CD8-positive, alpha-beta memory T cell (primary cell): ENCODE results near the gene DNAJC5. TPM values are rescaled to one million over a fixed set of nuclear protein-coding genes. Genes with fewer than 3 reads are reported as not detected.
A peak's percentile ranks its signal among the peaks of the same experiment; 100 is the strongest.
"Not testable (repeated sequence)": the region's sequence is repeated elsewhere in the genome, so short reads cannot be mapped to it uniquely, and the experiment has no call there.

Experiments
- CTCF ChIA-PET: fragments of 350-600 bp; sonication (Branson Sonifier 250); formaldehyde crosslinking; loops from one replicate; lab custom pipeline; 2021; ENCODE audit warnings: antibody characterized with exemption; lab: Charles Lee
- POLR2A ChIA-PET: fragments of 350-600 bp; sonication (Branson Sonifier 250); formaldehyde crosslinking; loops from one replicate; lab custom pipeline; 2021; ENCODE audit warnings: antibody characterized with exemption; lab: Charles Lee
- DNase-seq, 5 donors: peaks; one replicate each; pipeline versions ENCODE4 v3.0.0 to v3.0.0-alpha.2; 2020 to 2022; ENCODE audit warnings: mixed read lengths in 1 of 5
- H3K27ac ChIP-seq: one replicate; pipeline ENCODE4 v1.7.0; 2013; ENCODE audit warnings: low read depth, mild to moderate bottlenecking, low read length, moderate library complexity
- H3K27me3 ChIP-seq: 2 replicates; pipeline ENCODE4 v1.7.0; 2013; ENCODE audit warnings: low read length, mild to moderate bottlenecking; ENCODE audit not compliant: insufficient read depth, poor library complexity, severe bottlenecking
- H3K36me3 ChIP-seq: 2 replicates; pipeline ENCODE4 v1.7.0; 2013; ENCODE audit warnings: mild to moderate bottlenecking, low read length, moderate library complexity; ENCODE audit not compliant: insufficient read depth
- H3K4me1 ChIP-seq: 2 replicates; pipeline ENCODE4 v1.7.0; 2013; ENCODE audit warnings: mild to moderate bottlenecking, low read length, moderate library complexity; ENCODE audit not compliant: insufficient read depth
- H3K4me3 ChIP-seq: 2 replicates; pipeline ENCODE4 v1.7.0; 2013; ENCODE audit warnings: mild to moderate bottlenecking, low read length
- H3K9me3 ChIP-seq: 2 replicates; pipeline ENCODE4 v1.7.0; 2013; ENCODE audit warnings: mild to moderate bottlenecking, low read length
- H3K27ac Mint-ChIP-seq, 8 donors: one replicate each; pipeline ENCODE4 v1.8.0; 2020 to 2021; ENCODE audit warnings: mixed read lengths in 8 of 8, mild to moderate bottlenecking in 6 of 8, inconsistent platforms in 3 of 8, moderate library complexity in 3 of 8
- H3K27me3 Mint-ChIP-seq, 2 donors: one replicate each; pipeline ENCODE4 v1.8.0; 2020 to 2021; ENCODE audit warnings: mixed read lengths in 2 of 2, mild to moderate bottlenecking in 1 of 2, moderate library complexity in 1 of 2
- H3K36me3 Mint-ChIP-seq, 3 donors: one replicate each; pipeline ENCODE4 v1.8.0; 2020 to 2021; ENCODE audit warnings: mixed read lengths in 3 of 3, inconsistent platforms in 1 of 3, mild to moderate bottlenecking in 1 of 3
- H3K4me1 Mint-ChIP-seq, 3 donors: one replicate each; pipeline ENCODE4 v1.8.0; 2020 to 2021; ENCODE audit warnings: mixed read lengths in 3 of 3, inconsistent platforms in 1 of 3, mild to moderate bottlenecking in 1 of 3
- H3K4me3 Mint-ChIP-seq, 7 donors: one replicate each; pipeline ENCODE4 v1.8.0; 2020 to 2021; ENCODE audit warnings: mixed read lengths in 7 of 7, mild to moderate bottlenecking in 6 of 7, moderate library complexity in 4 of 7, inconsistent platforms in 2 of 7
- H3K9me3 Mint-ChIP-seq, 5 donors: one replicate each; pipeline ENCODE4 v1.8.0; 2020 to 2022; ENCODE audit warnings: mixed read lengths in 5 of 5, mild to moderate bottlenecking in 3 of 5, moderate library complexity in 2 of 5, inconsistent platforms in 1 of 5
- polyA plus RNA-seq: library from polyadenylated mRNA; unstranded; fragments of 300-500 nt; fragmentation: Illumina TruSeq; gene quantifications from one replicate; pipeline ENCODE4 v1.2.3, GENCODE V29; 2021
- total RNA-seq, 2 experiments: library from RNA; stranded (reverse); gene quantifications; one replicate each; pipeline ENCODE4 v1.2.3, GENCODE V29; 2021

DNAJC5 gene
- total and polyA plus RNA-seq, 3 experiments from 2014 or later: 8.3 to 40.9 (median 38.9) TPM

DNA sequence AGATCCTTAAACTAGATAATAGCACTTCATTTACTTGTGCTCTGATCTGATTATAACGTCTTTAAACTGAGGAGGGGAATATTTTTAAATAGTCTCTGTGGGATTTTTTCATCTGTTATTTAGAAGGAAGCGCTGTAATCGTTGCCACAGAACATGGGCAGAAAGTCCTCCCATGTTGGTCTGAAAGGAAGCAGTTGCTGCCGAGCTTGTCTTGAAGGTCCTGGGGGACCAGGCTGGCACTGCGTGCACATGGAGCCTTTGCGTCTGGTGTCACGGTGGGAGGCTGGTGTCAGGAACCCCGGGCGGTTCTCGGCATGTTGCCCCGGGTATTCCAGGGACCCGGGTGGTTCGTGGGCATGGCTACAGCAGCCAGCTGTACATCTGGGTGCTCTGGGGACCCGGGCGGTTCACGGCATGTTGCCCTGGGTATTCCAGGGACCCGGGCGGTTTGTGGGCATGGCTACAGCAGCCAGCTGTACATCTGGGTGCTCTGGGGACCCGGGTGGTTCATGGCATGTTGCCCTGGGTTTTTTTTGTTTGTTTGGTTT, 18.4 kb upstream of the DNAJC5 start:
- Mint-ChIP-seq H3K27me3 (no peaks in the 10 kb centered on the region), H3K9me3 (no peaks in the 10 kb centered on the region), H3K27ac (peak overlapping the region in 2 of 8 donors; percentile 32 to 47), H3K4me1 (peaks cover 2 to 6% (median 3%) of the 10 kb centered on the region in 3 donors), H3K4me3 (no peak overlapping the region), H3K36me3 (peaks cover 0 to 67% (median 11%) of the 10 kb centered on the region in 3 donors)
- no peak for DNase-seq
- Histone ChIP-seq H3K27me3 (no peaks in the 10 kb centered on the region), H3K9me3 (no peaks in the 10 kb centered on the region), H3K4me3 (no peak overlapping the region), H3K4me1 (no peaks in the 10 kb centered on the region), H3K36me3 (peaks cover 42% of the 10 kb centered on the region), H3K27ac (no peak overlapping the region)
- ChIA-PET CTCF (no interaction called here), POLR2A (interaction anchor here (0.9 kb wide), 1 partner anchor 18 kb away, joined by 3 read pairs; no protein-coding TSS in a partner anchor)

DNA sequence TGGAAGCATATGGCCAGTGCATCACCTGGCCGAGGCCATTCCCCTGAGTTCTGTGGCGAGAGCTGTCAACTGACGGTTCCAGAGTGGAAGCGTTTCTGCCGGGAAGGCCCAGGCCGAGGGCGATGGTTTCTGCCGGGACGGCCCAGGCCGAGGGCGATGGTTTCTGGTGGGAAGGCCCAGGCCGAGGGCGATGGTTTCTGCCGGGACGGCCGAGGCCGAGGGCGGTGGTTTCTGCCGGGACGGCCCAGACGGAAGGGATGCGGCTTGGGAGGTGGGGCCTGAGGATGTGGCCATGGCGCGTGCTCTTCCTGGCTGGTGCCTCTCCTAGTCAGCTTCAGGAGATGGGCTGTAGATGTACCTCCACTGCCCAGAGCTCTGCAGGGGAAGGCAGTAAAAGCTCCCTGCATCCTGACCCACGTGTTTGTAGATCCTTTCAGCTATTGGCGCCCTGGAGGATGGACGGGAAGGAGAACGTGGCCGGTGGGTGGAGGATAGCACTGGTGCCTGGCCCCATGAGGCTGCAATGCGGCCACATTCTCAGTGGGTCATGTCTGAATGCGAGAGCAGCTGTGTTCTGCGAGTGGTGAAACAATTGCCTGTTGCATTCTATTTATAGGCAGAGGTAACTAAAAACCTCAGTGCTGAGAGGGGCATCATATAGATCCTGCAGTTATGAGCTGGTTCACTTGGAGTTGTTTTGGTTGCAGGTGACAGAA, 17.0 kb upstream of the DNAJC5 start:
- ChIA-PET CTCF (no interaction called here), POLR2A (no interaction called here)
- Mint-ChIP-seq H3K4me1 (peaks cover 2 to 6% (median 3%) of the 10 kb centered on the region in 3 donors), H3K9me3 (no peaks in the 10 kb centered on the region), H3K4me3 (no peak overlapping the region), H3K27ac (peak overlapping the region in 1 of 8 donors; percentile 63), H3K36me3 (peaks cover 0 to 68% (median 8%) of the 10 kb centered on the region in 3 donors), H3K27me3 (no peaks in the 10 kb centered on the region)
- Histone ChIP-seq H3K4me3 (no peak overlapping the region), H3K27ac (no peak overlapping the region), H3K9me3 (no peaks in the 10 kb centered on the region), H3K4me1 (no peaks in the 10 kb centered on the region), H3K36me3 (peaks cover 40% of the 10 kb centered on the region), H3K27me3 (no peaks in the 10 kb centered on the region)
- no peak for DNase-seq

DNA sequence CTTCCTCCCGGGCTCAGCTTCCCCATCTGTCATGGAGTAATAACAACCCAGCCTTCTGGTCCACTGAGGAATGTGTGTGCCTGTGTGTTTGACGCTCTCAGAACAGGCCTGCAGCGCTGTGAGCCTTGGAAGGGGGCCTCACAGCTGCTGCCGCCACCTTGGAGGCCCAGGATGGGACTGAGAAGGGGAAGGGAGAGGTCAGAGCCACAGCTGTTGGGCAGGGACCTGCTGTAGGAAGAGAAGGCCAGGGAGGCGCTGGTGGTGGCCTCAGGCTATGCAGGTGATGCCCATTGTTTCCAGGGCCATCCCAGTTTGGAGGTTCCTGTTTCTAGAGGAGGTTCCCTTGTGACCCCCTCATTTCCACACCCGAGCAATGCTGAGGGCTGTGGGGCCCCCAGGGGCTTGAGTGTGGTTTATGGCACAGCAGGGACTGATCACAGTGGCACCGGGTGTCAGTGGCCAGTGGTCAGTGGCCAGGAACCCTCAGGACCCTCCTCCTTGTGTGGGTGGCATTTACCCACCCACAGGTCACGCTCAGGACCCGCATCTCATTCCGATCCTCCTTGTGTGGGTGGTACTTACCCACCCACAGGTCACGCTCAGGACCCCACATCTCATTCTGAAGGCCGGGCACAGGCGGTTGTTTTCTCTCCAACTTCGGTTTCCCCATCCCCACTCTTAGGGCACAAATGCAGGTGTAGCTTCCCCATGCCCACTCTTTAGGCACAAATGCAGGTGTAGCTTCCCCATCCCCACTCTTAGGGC, 15.8 kb upstream of the DNAJC5 start:
- ChIA-PET POLR2A (no interaction called here), CTCF (no interaction called here)
- no peaks in the 10 kb centered on the region for H3K27me3 Mint-ChIP-seq
- H3K4me3 Mint-ChIP-seq: no peak overlapping the region
- H3K4me1 Mint-ChIP-seq: peaks cover 0 to 6% (median 2%) of the 10 kb centered on the region in 3 donors
- no peaks in the 10 kb centered on the region for H3K4me1 ChIP-seq
- H3K9me3 Mint-ChIP-seq: no peaks in the 10 kb centered on the region
- peaks cover 0 to 67% (median 8%) of the 10 kb centered on the region in 3 donors for H3K36me3 Mint-ChIP-seq
- peak overlapping the region in 2 of 8 donors; percentile 32 to 70 for H3K27ac Mint-ChIP-seq
- H3K27me3 ChIP-seq: no peaks in the 10 kb centered on the region
- peaks cover 41% of the 10 kb centered on the region for H3K36me3 ChIP-seq
- H3K27ac ChIP-seq: no peak overlapping the region
- no peaks in the 10 kb centered on the region for H3K9me3 ChIP-seq
- H3K4me3 ChIP-seq: no peak overlapping the region
- no peak for DNase-seq

- H3K4me1 Mint-ChIP-seq, H3K9me3 Mint-ChIP-seq, DNase-seq, H3K27me3 ChIP-seq, H3K27me3 Mint-ChIP-seq, H3K9me3 ChIP-seq, H3K27ac ChIP-seq, CTCF ChIA-PET, H3K4me3 Mint-ChIP-seq, H3K4me1 ChIP-seq, POLR2A ChIA-PET, H3K27ac Mint-ChIP-seq, H3K4me3 ChIP-seq: not testable (repeated sequence)
- peaks cover 33% of the 10 kb centered on the region for H3K36me3 ChIP-seq
- H3K36me3 Mint-ChIP-seq: peaks cover 0 to 68% (median 6%) of the 10 kb centered on the region in 3 donors
Measured at GRCh38 chr20:63880901-63881300, 14.0 kb upstream of the DNAJC5 start.

GRCh38 chr20:63881451-63882226, 13.3 kb upstream of the DNAJC5 start:
- H3K36me3 Mint-ChIP-seq: peaks cover 0 to 62% (median 2%) of the 10 kb centered on the region in 3 donors
- H3K27ac ChIP-seq: no peak overlapping the region
- no peaks in the 10 kb centered on the region for H3K9me3 ChIP-seq
- no peak overlapping the region for H3K27ac Mint-ChIP-seq
- no peak for DNase-seq
- no peak overlapping the region for H3K4me3 Mint-ChIP-seq
- no peak overlapping the region for H3K4me3 ChIP-seq
- ChIA-PET POLR2A (no interaction called here), CTCF (no interaction called here)
- H3K27me3 Mint-ChIP-seq: no peaks in the 10 kb centered on the region
- no peaks in the 10 kb centered on the region for H3K27me3 ChIP-seq
- peaks cover 26% of the 10 kb centered on the region for H3K36me3 ChIP-seq
- peaks cover 0 to 4% (median 0%) of the 10 kb centered on the region in 3 donors for H3K4me1 Mint-ChIP-seq
- no peaks in the 10 kb centered on the region for H3K4me1 ChIP-seq
- H3K9me3 Mint-ChIP-seq: no peaks in the 10 kb centered on the region

GRCh38 chr20:63882257-63883200, 12.4 kb upstream of the DNAJC5 start:
- Histone ChIP-seq H3K27me3 (no peaks in the 10 kb centered on the region), H3K27ac (no peak overlapping the region), H3K4me1 (no peaks in the 10 kb centered on the region), H3K4me3 (no peak overlapping the region), H3K36me3 (peaks cover 24% of the 10 kb centered on the region), H3K9me3 (no peaks in the 10 kb centered on the region)
- CTCF ChIA-PET: no interaction called here
- Mint-ChIP-seq H3K27me3 (no peaks in the 10 kb centered on the region), H3K36me3 (peaks cover 0 to 66% (median 3%) of the 10 kb centered on the region in 3 donors), H3K4me3 (no peak overlapping the region), H3K27ac (peak overlapping the region in 1 of 8 donors; percentile 36), H3K9me3 (no peaks in the 10 kb centered on the region), H3K4me1 (peaks cover 0 to 4% (median 0%) of the 10 kb centered on the region in 3 donors)
- no peak for DNase-seq
- POLR2A ChIA-PET: no interaction called here

DNA sequence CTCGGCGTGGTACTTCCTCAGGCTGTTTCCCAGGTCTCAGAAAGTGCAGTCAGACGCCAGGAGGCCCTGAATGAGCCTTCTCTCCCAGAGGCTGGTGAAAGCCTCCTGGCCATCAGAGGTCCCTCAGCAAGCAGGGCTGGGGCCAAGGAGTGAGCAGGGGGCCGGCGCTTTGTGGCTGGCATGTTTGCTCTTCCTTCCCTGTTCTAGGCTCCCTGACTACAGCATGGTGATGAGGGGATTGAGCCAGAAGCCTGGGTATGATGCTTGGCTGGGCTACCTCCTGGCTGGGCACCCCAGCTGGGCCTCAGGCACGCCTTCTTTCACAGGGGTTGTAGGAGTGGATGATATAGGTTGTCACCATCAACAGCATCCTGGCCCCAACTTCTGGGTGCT, 11.7 kb upstream of the DNAJC5 start:
- Mint-ChIP-seq H3K27ac (no peak overlapping the region), H3K9me3 (no peaks in the 10 kb centered on the region), H3K4me3 (no peak overlapping the region), H3K36me3 (peaks cover 0 to 66% (median 3%) of the 10 kb centered on the region in 3 donors), H3K4me1 (peaks cover 0 to 4% (median 0%) of the 10 kb centered on the region in 3 donors), H3K27me3 (no peaks in the 10 kb centered on the region)
- H3K4me3 ChIP-seq: no peak overlapping the region
- peaks cover 19% of the 10 kb centered on the region for H3K36me3 ChIP-seq
- H3K9me3 ChIP-seq: no peaks in the 10 kb centered on the region
- CTCF ChIA-PET: no interaction called here
- H3K4me1 ChIP-seq: no peaks in the 10 kb centered on the region
- POLR2A ChIA-PET: no interaction called here
- no peak for DNase-seq
- H3K27me3 ChIP-seq: no peaks in the 10 kb centered on the region
- H3K27ac ChIP-seq: no peak overlapping the region
